HG03175 (cell line): Measurements from ENCODE around the gene VPS39.

Experiments
- ATAC-seq: cut with Tn5 transposase; IDR thresholded peaks from one replicate; pipeline ENCODE4 v1.9.1; 2021; ENCODE audit warnings: mild to moderate bottlenecking, moderate library complexity; ENCODE audit not compliant: unreplicated experiment

The VPS39 gene

GRCh38 chr15:42202653-42203052, 5.5 kb downstream of the VPS39 start:
- ATAC-seq = no peak

GRCh38 chr15:42201801-42202200, 6.3 kb downstream of the VPS39 start:
- no peak for ATAC-seq

- ATAC-seq = no peak
Observed at GRCh38 chr15:42199126-42199525, 9.0 kb downstream of the VPS39 start.

GRCh38 chr15:42198516-42198915, 9.6 kb downstream of the VPS39 start:
- no peak for ATAC-seq

GRCh38 chr15:42194513-42194912, 13.6 kb downstream of the VPS39 start:
- ATAC-seq = no peak

GRCh38 chr15:42193383-42193782, 14.7 kb downstream of the VPS39 start:
- ATAC-seq = no peak

- ATAC-seq = no peak
Observed at GRCh38 chr15:42191610-42192346, 16.3 kb downstream of the VPS39 start.

GRCh38 chr15:42190370-42190769, 17.7 kb downstream of the VPS39 start:
- no peak for ATAC-seq

- ATAC-seq = no peak
Observed at GRCh38 chr15:42185801-42186200, 22.3 kb downstream of the VPS39 start.

GRCh38 chr15:42184736-42185135, 23.4 kb downstream of the VPS39 start:
- ATAC-seq = no peak

- no peak for ATAC-seq
Observed at GRCh38 chr15:42184296-42184695, 23.8 kb downstream of the VPS39 start.

GRCh38 chr15:42182961-42183360, 25.1 kb downstream of the VPS39 start:
- no peak for ATAC-seq

GRCh38 chr15:42182328-42182886, 25.7 kb downstream of the VPS39 start:
- no peak for ATAC-seq

GRCh38 chr15:42178056-42178455, 30.0 kb downstream of the VPS39 start:
- ATAC-seq = no peak

- ATAC-seq = no peak
Observed at GRCh38 chr15:42175671-42176070, 32.4 kb downstream of the VPS39 start.

GRCh38 chr15:42172475-42172874, 35.6 kb downstream of the VPS39 start:
- no peak for ATAC-seq

- no peak for ATAC-seq
Observed at GRCh38 chr15:42171795-42172194, 36.3 kb downstream of the VPS39 start.

- ATAC-seq = no peak
Observed at GRCh38 chr15:42171122-42171521, 37.0 kb downstream of the VPS39 start.

- no peak for ATAC-seq
Observed at GRCh38 chr15:42166225-42166940, 41.7 kb downstream of the VPS39 start.

GRCh38 chr15:42165106-42165505, 43.0 kb downstream of the VPS39 start:
- ATAC-seq = no peak

- ATAC-seq = no peak
Observed at GRCh38 chr15:42163947-42164550, 44.1 kb downstream of the VPS39 start.

- no peak for ATAC-seq
Observed at GRCh38 chr15:42163291-42163690, 44.8 kb downstream of the VPS39 start.
